Loucy (cell line): ENCODE measurements around the gene G6PD.
"Not testable (repeated sequence)": the region's sequence is repeated elsewhere in the genome, so short reads cannot be mapped to it uniquely, and the experiment has no call there.

ENCODE experiments used
- H2AFZ ChIP-seq: fragments of 200-600 bp; sonication (generic); 2 replicates; pipeline ENCODE4 v1.6.0; 2016; ENCODE audit warnings: antibody characterized with exemption, mild to moderate bottlenecking, low read length, moderate library complexity
- H3F3A ChIP-seq: fragments of 200-600 bp; 2 replicates; pipeline ENCODE4 v1.6.0; 2016; ENCODE audit warnings: antibody characterized with exemption, low read depth, mild to moderate bottlenecking
- H3K27me3 ChIP-seq: fragments of 200-600 bp; sonication (generic); 2 replicates; pipeline ENCODE4 v1.6.1; 2014; ENCODE audit warnings: low read length, mild to moderate bottlenecking; ENCODE audit not compliant: insufficient read depth, poor library complexity, severe bottlenecking
- H3K36me3 ChIP-seq: fragments of 200-600 bp; sonication (generic); 2 replicates; pipeline ENCODE4 v1.6.1; 2016; ENCODE audit warnings: low read length; ENCODE audit not compliant: insufficient read depth
- H3K4me1 ChIP-seq: fragments of 200-600 bp; sonication (generic); 2 replicates; pipeline ENCODE4 v1.5.1; 2014; ENCODE audit warnings: low read length, mild to moderate bottlenecking; ENCODE audit not compliant: insufficient read depth, poor library complexity, severe bottlenecking
- H3K4me2 ChIP-seq: fragments of 200-600 bp; sonication (generic); 2 replicates; pipeline ENCODE4 v1.6.0; 2014; ENCODE audit warnings: antibody characterized with exemption, low read length, low read depth, mild to moderate bottlenecking; ENCODE audit not compliant: poor library complexity, severe bottlenecking
- H3K4me3 ChIP-seq: fragments of 200-600 bp; sonication (generic); 2 replicates; pipeline ENCODE4 v1.5.1; 2014; ENCODE audit warnings: low read length, mild to moderate bottlenecking, mixed read lengths; ENCODE audit not compliant: poor library complexity, severe bottlenecking
- H3K79me2 ChIP-seq: fragments of 200-600 bp; sonication (generic); 2 replicates; pipeline ENCODE4 v1.6.1; 2014; ENCODE audit warnings: low read length; ENCODE audit not compliant: insufficient read depth
- H3K9ac ChIP-seq: fragments of 200-600 bp; sonication (generic); 2 replicates; pipeline ENCODE4 v1.6.0; 2014; ENCODE audit warnings: mild to moderate bottlenecking, low read depth, low read length, moderate library complexity; ENCODE audit not compliant: poor library complexity, severe bottlenecking
- H3K9me2 ChIP-seq: fragments of 200-600 bp; sonication (generic); replicated peaks from 2 replicates; pipeline ENCODE4 v1.6.1; 2016; ENCODE audit warnings: low read depth, low read length, mixed read lengths
- H3K9me3 ChIP-seq: fragments of 200-600 bp; sonication (generic); 2 replicates; pipeline ENCODE4 v1.6.1; 2014; ENCODE audit warnings: mild to moderate bottlenecking, antibody characterized with exemption, low read length, low read depth; ENCODE audit not compliant: insufficient read depth
- H4K20me1 ChIP-seq: fragments of 200-600 bp; sonication (generic); 2 replicates; pipeline ENCODE4 v1.6.0; 2014; ENCODE audit warnings: antibody characterized with exemption, low read length, mild to moderate bottlenecking; ENCODE audit not compliant: insufficient read depth, poor library complexity, severe bottlenecking
- CTCF ChIP-seq: fragments of 200-600 bp; sonication (generic); conservative IDR thresholded peaks from 2 replicates; pipeline ENCODE4 v1.5.1; 2014; ENCODE audit warnings: mild to moderate bottlenecking, antibody characterized with exemption, low read length
- EZH2phosphoT487 ChIP-seq: fragments of 200-600 bp; IDR thresholded peaks from 2 replicates; pipeline ENCODE4 v1.6.1; 2018; ENCODE audit warnings: antibody characterized with exemption, mild to moderate bottlenecking, moderate library complexity, borderline replicate concordance

Gene G6PD

GRCh38 chrX:154502098-154502497 is 44.5 kb downstream of the G6PD start:
- H2AFZ ChIP-seq, result no peak overlapping the region
- TF ChIP-seq EZH2phosphoT487, result no peak
- no peak for TF ChIP-seq CTCF

GRCh38 chrX:154501423-154501822 is 45.2 kb downstream of the G6PD start:
- H3K27me3 ChIP-seq, H3K36me3 ChIP-seq, H3K9ac ChIP-seq, H3K9me3 ChIP-seq, H3F3A ChIP-seq, H3K4me2 ChIP-seq, H2AFZ ChIP-seq, H4K20me1 ChIP-seq, H3K4me3 ChIP-seq, H3K4me1 ChIP-seq, H3K9me2 ChIP-seq, H3K79me2 ChIP-seq: not testable (repeated sequence)

More at GRCh38 chrX:154502098-154502497, 44.5 kb downstream of the G6PD start:
- Histone ChIP-seq H3K36me3 (no peaks in the 10 kb centered on the region), H3K4me2 (no peak overlapping the region), H3K4me3 (no peak overlapping the region), H3K9me3 (no peaks in the 10 kb centered on the region), H3K79me2 (no peaks in the 10 kb centered on the region), H3K4me1 (no peaks in the 10 kb centered on the region), H3K9me2 (no peaks in the 10 kb centered on the region), H3K27me3 (no peaks in the 10 kb centered on the region), H3K9ac (no peak overlapping the region), H3F3A (no peaks in the 10 kb centered on the region), H4K20me1 (no peaks in the 10 kb centered on the region)

DNA sequence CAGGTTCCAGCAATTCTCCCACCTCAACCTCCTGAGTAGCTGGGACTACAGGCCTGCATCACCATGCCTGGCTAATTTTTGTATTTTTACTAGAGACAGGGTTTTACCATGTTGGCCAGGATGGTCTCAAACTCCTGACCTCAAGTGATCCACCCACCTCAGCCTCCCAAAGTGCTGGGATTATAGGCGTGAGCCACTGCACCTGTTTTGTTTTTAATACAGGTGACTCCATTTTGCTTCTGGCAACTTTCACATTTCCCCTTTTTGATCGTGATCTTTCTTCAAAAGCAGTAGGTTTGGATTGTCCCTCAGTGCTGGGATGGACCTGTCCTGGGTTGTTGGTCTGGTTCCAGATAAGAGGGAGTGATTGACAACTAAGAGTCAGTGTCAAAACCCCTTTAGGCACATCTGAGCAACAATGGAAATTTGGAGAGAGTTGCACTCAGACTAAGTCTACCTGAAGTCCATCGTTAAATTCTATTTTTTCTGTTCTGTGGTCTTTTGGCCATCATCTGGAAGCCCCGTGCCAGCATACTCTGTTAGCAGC is 50.0 kb downstream of the G6PD start:
- not testable (repeated sequence) for H3K79me2 ChIP-seq, H3K4me1 ChIP-seq, H3K36me3 ChIP-seq, H3K27me3 ChIP-seq, H4K20me1 ChIP-seq, H3K9me3 ChIP-seq, H3K9ac ChIP-seq, H3K4me3 ChIP-seq, H3K9me2 ChIP-seq, H3F3A ChIP-seq, H2AFZ ChIP-seq, H3K4me2 ChIP-seq

DNA sequence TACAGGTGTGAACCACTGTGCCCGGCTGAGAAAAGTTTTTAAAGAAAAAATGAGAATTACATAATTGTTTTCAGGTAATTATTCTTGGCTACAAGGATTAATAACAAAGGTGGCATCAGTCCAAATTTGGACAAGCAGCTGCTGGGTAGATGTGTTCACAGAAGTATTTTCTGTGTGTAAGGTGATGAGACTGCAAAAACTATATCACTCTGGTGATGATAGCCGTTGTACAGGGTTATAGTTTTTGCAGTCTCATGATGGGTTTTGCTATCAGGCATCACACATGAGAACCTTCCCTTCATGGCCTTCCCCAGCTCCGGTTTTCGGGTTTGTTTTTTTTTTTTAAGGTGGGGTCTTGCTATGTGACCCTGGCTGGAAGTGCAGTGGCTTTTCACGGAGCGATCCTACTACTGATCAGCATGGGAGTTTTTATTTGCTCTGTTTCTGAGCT is 51.1 kb downstream of the G6PD start:
- Histone ChIP-seq H3K4me3 (no peak overlapping the region), H3F3A (no peaks in the 10 kb centered on the region), H3K4me2 (no peak overlapping the region), H3K4me1 (no peaks in the 10 kb centered on the region), H3K9me3 (no peaks in the 10 kb centered on the region), H3K9ac (no peak overlapping the region), H3K27me3 (no peaks in the 10 kb centered on the region), H3K36me3 (no peaks in the 10 kb centered on the region), H2AFZ (no peak overlapping the region), H4K20me1 (no peaks in the 10 kb centered on the region), H3K79me2 (no peaks in the 10 kb centered on the region), H3K9me2 (no peaks in the 10 kb centered on the region)
- TF ChIP-seq EZH2phosphoT487 (no peak), CTCF (no peak)
